Ishikawa (cell line): ENCODE results near the gene CAPN5.

Source experiments
- CEBPB ChIP-seq: IDR thresholded peaks from 2 replicates; pipeline ENCODE4 v1.6.1; 2012
- CREB1 ChIP-seq: IDR thresholded peaks from 2 replicates; pipeline ENCODE4 v1.6.1; 2012; ENCODE audit warnings: low read depth
- EGR1 ChIP-seq: IDR thresholded peaks from 2 replicates; pipeline ENCODE4 v1.6.1; 2012
- EP300 ChIP-seq: IDR thresholded peaks from 2 replicates; pipeline ENCODE4 v1.6.1; 2012; ENCODE audit warnings: borderline replicate concordance
- FOXM1 ChIP-seq: IDR thresholded peaks from 2 replicates; pipeline ENCODE4 v1.6.1; 2012; ENCODE audit warnings: low read depth, borderline replicate concordance
- NFIC ChIP-seq: IDR thresholded peaks from 2 replicates; pipeline ENCODE4 v1.6.1; 2012
- RAD21 ChIP-seq: IDR thresholded peaks from 2 replicates; pipeline ENCODE4 v1.6.1; 2012; ENCODE audit warnings: low read depth
- TAF1 ChIP-seq: IDR thresholded peaks from 2 replicates; pipeline ENCODE4 v1.6.1; 2012; ENCODE audit warnings: low read depth, mild to moderate bottlenecking
- TCF12 ChIP-seq: IDR thresholded peaks from 2 replicates; pipeline ENCODE4 v1.6.1; 2012; ENCODE audit warnings: low read depth
- TEAD4 ChIP-seq: IDR thresholded peaks from 2 replicates; pipeline ENCODE4 v1.6.1; 2012
- YY1 ChIP-seq: IDR thresholded peaks from 2 replicates; pipeline ENCODE4 v1.6.1; 2012; ENCODE audit warnings: low read depth
- ZBTB7A ChIP-seq: IDR thresholded peaks from 2 replicates; pipeline ENCODE4 v1.6.1; 2012; ENCODE audit warnings: low read depth
- TF ChIP-seq, protein P1 (sequence below): IDR thresholded peaks from 2 replicates; pipeline ENCODE4 v1.6.1; 2012
- TF ChIP-seq, protein P2 (sequence below): IDR thresholded peaks from 2 replicates; pipeline ENCODE4 v1.6.1; 2012
- TF ChIP-seq, protein P3 (sequence below): IDR thresholded peaks from 2 replicates; pipeline ENCODE4 v1.6.1; 2012; ENCODE audit warnings: low read depth, mild to moderate bottlenecking

Gene CAPN5

GRCh38 chr11:77139201-77139600 is 72.4 kb downstream of the CAPN5 start:
- TF ChIP-seq CEBPB (no peak), TEAD4 (no peak), TCF12 (no peak), NFIC (no peak), YY1 (no peak), EGR1 (no peak), RAD21 (no peak), EP300 (no peak), TAF1 (no peak), FOXM1 (no peak), ZBTB7A (no peak), CREB1 (no peak)
- TF ChIP-seq, protein P1, sequence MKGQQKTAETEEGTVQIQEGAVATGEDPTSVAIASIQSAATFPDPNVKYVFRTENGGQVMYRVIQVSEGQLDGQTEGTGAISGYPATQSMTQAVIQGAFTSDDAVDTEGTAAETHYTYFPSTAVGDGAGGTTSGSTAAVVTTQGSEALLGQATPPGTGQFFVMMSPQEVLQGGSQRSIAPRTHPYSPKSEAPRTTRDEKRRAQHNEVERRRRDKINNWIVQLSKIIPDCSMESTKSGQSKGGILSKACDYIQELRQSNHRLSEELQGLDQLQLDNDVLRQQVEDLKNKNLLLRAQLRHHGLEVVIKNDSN: no peak
- TF ChIP-seq, protein P2, sequence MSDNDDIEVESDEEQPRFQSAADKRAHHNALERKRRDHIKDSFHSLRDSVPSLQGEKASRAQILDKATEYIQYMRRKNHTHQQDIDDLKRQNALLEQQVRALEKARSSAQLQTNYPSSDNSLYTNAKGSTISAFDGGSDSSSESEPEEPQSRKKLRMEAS: no peak

- TF ChIP-seq, protein P3, sequence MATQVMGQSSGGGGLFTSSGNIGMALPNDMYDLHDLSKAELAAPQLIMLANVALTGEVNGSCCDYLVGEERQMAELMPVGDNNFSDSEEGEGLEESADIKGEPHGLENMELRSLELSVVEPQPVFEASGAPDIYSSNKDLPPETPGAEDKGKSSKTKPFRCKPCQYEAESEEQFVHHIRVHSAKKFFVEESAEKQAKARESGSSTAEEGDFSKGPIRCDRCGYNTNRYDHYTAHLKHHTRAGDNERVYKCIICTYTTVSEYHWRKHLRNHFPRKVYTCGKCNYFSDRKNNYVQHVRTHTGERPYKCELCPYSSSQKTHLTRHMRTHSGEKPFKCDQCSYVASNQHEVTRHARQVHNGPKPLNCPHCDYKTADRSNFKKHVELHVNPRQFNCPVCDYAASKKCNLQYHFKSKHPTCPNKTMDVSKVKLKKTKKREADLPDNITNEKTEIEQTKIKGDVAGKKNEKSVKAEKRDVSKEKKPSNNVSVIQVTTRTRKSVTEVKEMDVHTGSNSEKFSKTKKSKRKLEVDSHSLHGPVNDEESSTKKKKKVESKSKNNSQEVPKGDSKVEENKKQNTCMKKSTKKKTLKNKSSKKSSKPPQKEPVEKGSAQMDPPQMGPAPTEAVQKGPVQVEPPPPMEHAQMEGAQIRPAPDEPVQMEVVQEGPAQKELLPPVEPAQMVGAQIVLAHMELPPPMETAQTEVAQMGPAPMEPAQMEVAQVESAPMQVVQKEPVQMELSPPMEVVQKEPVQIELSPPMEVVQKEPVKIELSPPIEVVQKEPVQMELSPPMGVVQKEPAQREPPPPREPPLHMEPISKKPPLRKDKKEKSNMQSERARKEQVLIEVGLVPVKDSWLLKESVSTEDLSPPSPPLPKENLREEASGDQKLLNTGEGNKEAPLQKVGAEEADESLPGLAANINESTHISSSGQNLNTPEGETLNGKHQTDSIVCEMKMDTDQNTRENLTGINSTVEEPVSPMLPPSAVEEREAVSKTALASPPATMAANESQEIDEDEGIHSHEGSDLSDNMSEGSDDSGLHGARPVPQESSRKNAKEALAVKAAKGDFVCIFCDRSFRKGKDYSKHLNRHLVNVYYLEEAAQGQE: no peak
- TF ChIP-seq YY1 (no peak), TEAD4 (no peak), NFIC (no peak), ZBTB7A (no peak), CREB1 (no peak), CEBPB (no peak), FOXM1 (no peak), TAF1 (no peak), EP300 (no peak), RAD21 (no peak), TCF12 (no peak), EGR1 (no peak)
- TF ChIP-seq, protein P2: no peak
- TF ChIP-seq, protein P1: no peak
These were observed 73.6 kb downstream of the CAPN5 start for GRCh38 chr11:77140231-77140851.

- no peak for TF ChIP-seq TAF1
- TF ChIP-seq, protein P3: no peak
- no peak for TF ChIP-seq YY1
- no peak for TF ChIP-seq FOXM1
- no peak for TF ChIP-seq CREB1
- no peak for TF ChIP-seq TCF12
- no peak for TF ChIP-seq EP300
These were observed 74.3 kb downstream of the CAPN5 start for GRCh38 chr11:77141034-77141433.

DNA sequence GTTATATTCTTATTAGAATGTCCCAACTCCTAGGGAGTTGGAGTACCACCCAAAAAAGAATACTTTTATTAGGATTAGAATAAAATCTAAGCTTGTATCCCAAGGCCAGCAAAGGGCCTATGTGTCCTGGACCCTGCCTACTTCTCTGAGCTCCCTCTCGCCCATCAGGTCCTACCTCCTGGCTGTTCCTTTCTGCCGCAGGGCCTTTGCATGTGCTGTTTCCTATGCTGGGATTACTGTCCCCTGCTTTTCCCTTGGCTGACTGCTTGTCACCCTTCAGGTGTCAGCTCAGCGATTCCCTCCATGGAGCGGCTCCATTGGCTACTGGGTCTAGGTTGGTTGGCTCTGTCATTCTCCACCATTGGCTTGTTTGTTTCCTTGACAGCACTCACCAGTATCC is 74.7 kb downstream of the CAPN5 start:
- TF ChIP-seq, protein P3: no peak
- TF ChIP-seq TAF1 (no peak), CREB1 (no peak), TCF12 (no peak), FOXM1 (no peak), EP300 (no peak), TEAD4 (no peak)
